Upper lobe of left lung (tissue), 6 donors: Measurements from ENCODE around the gene OLFM1. TPM values are rescaled to one million over a fixed set of nuclear protein-coding genes. Genes with fewer than 3 reads are reported as not detected.

Experiments
- ATAC-seq, 2 donors: fragments of 200-7000 bp; cut with Tn5 transposase; one replicate each; pipeline ENCODE4 v1.9.1; 2022; ENCODE audit warnings: mild to moderate bottlenecking in 2 of 2, moderate library complexity in 2 of 2; ENCODE audit not compliant: low FRiP score in 2 of 2
- DNase-seq, 2 donors: peaks; one replicate each; pipeline ENCODE4 v3.0.0-alpha.2; 2019 to 2020
- H3K27ac ChIP-seq, 4 donors: fragments of 200-600 bp; sonication (generic); one replicate each; pipeline ENCODE4 v1.5.1; 2016 to 2019
- H3K27me3 ChIP-seq, 4 donors: fragments of 200-600 bp; sonication (generic); one replicate each; pipeline ENCODE4 v1.5.1; 2017 to 2019
- H3K36me3 ChIP-seq, 4 donors: fragments of 200-600 bp; sonication (generic); one replicate each; pipeline ENCODE4 v1.5.1; 2016 to 2019
- H3K4me1 ChIP-seq, 4 donors: fragments of 200-600 bp; sonication (generic); one replicate each; pipeline ENCODE4 v1.5.1; 2018 to 2019
- H3K4me3 ChIP-seq, 4 donors: fragments of 200-600 bp; sonication (generic); one replicate each; pipeline ENCODE4 v1.5.1; 2017 to 2019; ENCODE audit warnings: mild to moderate bottlenecking in 2 of 4, moderate library complexity in 1 of 4
- H3K9me3 ChIP-seq, 4 donors: fragments of 200-600 bp; sonication (generic); one replicate each; pipeline ENCODE4 v1.5.1; 2018 to 2019
- CTCF ChIP-seq, 6 experiments: fragments of 450-650 bp in 4 of 6; fragments of 200-600 bp in 2 of 6; sonication (generic) in 2 of 6; IDR thresholded peaks; one replicate each; pipeline ENCODE4 v1.5.1; 2016 to 2019; ENCODE audit warnings: antibody characterized with exemption in 6 of 6
- EP300 ChIP-seq, 4 donors: sonication (generic); formaldehyde crosslinking; IDR thresholded peaks; one replicate each; pipeline ENCODE4 v1.5.1; 2017; ENCODE audit warnings: antibody characterized with exemption in 4 of 4, control low read depth in 2 of 4
- POLR2A ChIP-seq, 4 donors: fragments of 450-650 bp; IDR thresholded peaks; one replicate each; pipeline ENCODE4 v1.5.1; 2016 to 2017; ENCODE audit warnings: antibody characterized with exemption in 4 of 4, mild to moderate bottlenecking in 2 of 4
- POLR2AphosphoS5 ChIP-seq, 2 donors: sonication (generic); formaldehyde crosslinking; IDR thresholded peaks; one replicate each; pipeline ENCODE4 v1.5.1; 2017; ENCODE audit warnings: antibody characterized with exemption in 2 of 2
- WGBS, 2 donors: methylation state at CpG; one replicate each; pipeline ENCODE4 v1.1.5; 2017 to 2018; 5-methylcytosine and 5-hydroxymethylcytosine counted together
- total RNA-seq, 6 donors: library from RNA; depleted of rRNA in 4 of 6; stranded (reverse); fragments of >200 nt in 4 of 6; gene quantifications; one replicate each; pipeline versions ENCODE4 v1.1.0 to v1.2.1, GENCODE V29; 2016 to 2021
- donor health status: DM: no; HTN: no; CAD: no; lungs with moderate emphysema.
- donor health status: DM: no; HTN: yes; CAD: no; lungs with severe emphysema.

Gene OLFM1
- total RNA-seq, 6 donors from 2014 or later = 3.1 to 47.9 (median 18.5) TPM

GRCh38 chr9:135106551-135107270, 19.2 kb downstream of the OLFM1 start:
- Histone ChIP-seq H3K27ac (no peak overlapping the region), H3K36me3 (no peaks in the 10 kb centered on the region), H3K4me1 (no peaks in the 10 kb centered on the region), H3K9me3 (no peaks in the 10 kb centered on the region), H3K27me3 (no peaks in the 10 kb centered on the region), H3K4me3 (no peak overlapping the region)
- no peak for ATAC-seq
- 70 to 74% methylated on average over 11 to 24 of the region's 29 CpGs for WGBS, 2 donors
- peak in 1 of 2 donors; percentile 61 for DNase-seq
- no peak for TF ChIP-seq POLR2A (IDR thresholded peaks at IDR 0.05)
- no peak for TF ChIP-seq EP300 (IDR thresholded peaks at IDR 0.05)
- no peak for TF ChIP-seq CTCF (IDR thresholded peaks at IDR 0.05)
- TF ChIP-seq POLR2AphosphoS5 (IDR thresholded peaks at IDR 0.05) = no peak

GRCh38 chr9:135107581-135108235, 20.2 kb downstream of the OLFM1 start:
- ATAC-seq (no peak), DNase-seq (no peak)
- 29 to 31% methylated on average over 7 to 10 of the region's 10 CpGs for WGBS, 2 donors
- Histone ChIP-seq H3K27ac (no peak overlapping the region), H3K4me3 (no peak overlapping the region), H3K27me3 (no peaks in the 10 kb centered on the region), H3K9me3 (no peaks in the 10 kb centered on the region), H3K36me3 (no peaks in the 10 kb centered on the region), H3K4me1 (no peaks in the 10 kb centered on the region)
- no peak for TF ChIP-seq CTCF (IDR thresholded peaks at IDR 0.05)

- Histone ChIP-seq H3K27me3 (no peaks in the 10 kb centered on the region), H3K4me3 (no peak overlapping the region), H3K27ac (no peak overlapping the region), H3K9me3 (no peaks in the 10 kb centered on the region), H3K36me3 (no peaks in the 10 kb centered on the region), H3K4me1 (no peaks in the 10 kb centered on the region)
- no peak for TF ChIP-seq POLR2AphosphoS5 (IDR thresholded peaks at IDR 0.05)
- TF ChIP-seq EP300 (IDR thresholded peaks at IDR 0.05) = no peak
- TF ChIP-seq POLR2A (IDR thresholded peaks at IDR 0.05) = no peak
- no peak for TF ChIP-seq CTCF (IDR thresholded peaks at IDR 0.05)
- DNase-seq (no peak), ATAC-seq (no peak)
- WGBS, 2 donors = 32 to 50% methylated on average over 13 to 15 of the region's 15 CpGs
Observed at GRCh38 chr9:135108831-135109510, 21.5 kb downstream of the OLFM1 start.

- no peak for ATAC-seq
- Histone ChIP-seq H3K9me3 (no peaks in the 10 kb centered on the region), H3K4me1 (no peaks in the 10 kb centered on the region), H3K27ac (no peak overlapping the region), H3K36me3 (no peaks in the 10 kb centered on the region), H3K27me3 (no peaks in the 10 kb centered on the region), H3K4me3 (no peak overlapping the region)
- no peak for DNase-seq
- TF ChIP-seq POLR2AphosphoS5 (IDR thresholded peaks at IDR 0.05) (no peak), CTCF (IDR thresholded peaks at IDR 0.05) (no peak), POLR2A (IDR thresholded peaks at IDR 0.05) (no peak), EP300 (IDR thresholded peaks at IDR 0.05) (no peak)
- 56 to 69% methylated on average over 7 to 8 of the region's 8 CpGs for WGBS, 2 donors
Observed at GRCh38 chr9:135109650-135110049, 22.2 kb downstream of the OLFM1 start.
